GM12878 (cell line): ENCODE results near the gene PPP2R5B. TPM values are rescaled to one million over a fixed set of nuclear protein-coding genes. Genes with fewer than 3 reads are reported as not detected.

Experiments
- ATAC-seq: fragments of 200-7000 bp; cut with Tn5 transposase; 3 replicates; pipeline ENCODE4 v1.9.1; 2020; ENCODE audit warnings: mild to moderate bottlenecking, moderate library complexity
- BruUV-seq: library from RNA; stranded (reverse); fragments of 400-500 nt; replicated peaks from 2 replicates; lab custom pipeline; 2021; lab: Mats Ljungman, UMichigan
- CTCF ChIA-PET: fragments of 300-600 bp; sonication (Branson Sonifier 250); formaldehyde crosslinking; extraction: SDS; loops from one replicate; lab custom pipeline; 2021; ENCODE audit warnings: inconsistent platforms; lab: Yijun Ruan, JAX
- POLR2A ChIA-PET: fragments of 350-600 bp; formaldehyde crosslinking; extraction: SDS; loops from one replicate; lab custom pipeline; 2021; ENCODE audit warnings: inconsistent platforms; lab: Charles Lee
- RAD21 ChIA-PET: fragments of 300-600 bp; sonication (Branson Sonifier 250); formaldehyde crosslinking; loops from one replicate; lab custom pipeline; 2023; ENCODE audit warnings: antibody characterized with exemption; ENCODE audit not compliant: unreplicated experiment; lab: Charles Lee
- SMC1A ChIA-PET: fragments of 300-600 bp; sonication (Branson Sonifier 250); formaldehyde crosslinking; loops from one replicate; lab custom pipeline; 2023; ENCODE audit not compliant: unreplicated experiment, uncharacterized antibody; lab: Charles Lee
- DNase-seq: peaks from one replicate; pipeline ENCODE4 v3.0.0-alpha.2; 2011; ENCODE audit warnings: low read depth, low spot score
- FAIRE-seq: peaks from 3 replicates; lab custom pipeline; 2011; peaks lifted over from hg19 to GRCh38; lab: Jason Lieb, UNC
- H2AFZ ChIP-seq: 2 replicates; pipeline ENCODE4 v1.6.0; 2011; ENCODE audit warnings: low read depth, low read length, control low read depth; ENCODE audit not compliant: control insufficient read depth
- H3K27ac ChIP-seq: 2 replicates; pipeline ENCODE4 v1.5.1; 2011; ENCODE audit warnings: control low read depth; ENCODE audit not compliant: control insufficient read depth, insufficient read depth
- H3K27me3 ChIP-seq, 2 experiments: replicated peaks in 1 of 2; 2 replicates each; pipeline versions ENCODE4 v1.6.0 to v1.6.1; 2011; ENCODE audit warnings: low read length in 1 of 2; ENCODE audit not compliant: control insufficient read depth in 2 of 2, insufficient read depth in 2 of 2
- H3K36me3 ChIP-seq, 2 experiments: 2 replicates each; pipeline ENCODE4 v1.5.1; 2011; ENCODE audit warnings: low read length in 1 of 2; ENCODE audit not compliant: control insufficient read depth in 2 of 2, insufficient read depth in 2 of 2
- H3K4me1 ChIP-seq: 2 replicates; pipeline ENCODE4 v1.6.1; 2011; ENCODE audit warnings: mild to moderate bottlenecking, low read length, moderate library complexity, mixed read lengths; ENCODE audit not compliant: control insufficient read depth, insufficient read depth
- H3K4me2 ChIP-seq: 2 replicates; pipeline ENCODE4 v1.6.0; 2011; ENCODE audit warnings: control low read depth; ENCODE audit not compliant: control insufficient read depth, insufficient read depth
- H3K4me3 ChIP-seq: fragments of 200-600 bp; sonication (generic); 2 replicates; pipeline ENCODE4 v1.5.1; 2016
- H3K79me2 ChIP-seq: 2 replicates; pipeline ENCODE4 v1.6.0; 2011; ENCODE audit warnings: low read length; ENCODE audit not compliant: control insufficient read depth, insufficient read depth
- H3K9ac ChIP-seq: 2 replicates; pipeline ENCODE4 v1.8.0; 2011; ENCODE audit warnings: low read length, control low read depth, mixed read lengths; ENCODE audit not compliant: control insufficient read depth, insufficient read depth
- H3K9me3 ChIP-seq: replicated peaks from 3 replicates; pipeline ENCODE4 v1.5.1; 2011; ENCODE audit warnings: mild to moderate bottlenecking, low read length; ENCODE audit not compliant: control insufficient read depth, insufficient read depth
- H4K20me1 ChIP-seq: 2 replicates; pipeline ENCODE4 v1.6.0; 2011; ENCODE audit not compliant: control insufficient read depth, insufficient read depth
- BACH1 ChIP-seq: fragments of 450-650 bp; IDR thresholded peaks from 2 replicates; pipeline ENCODE4 v1.6.1; 2017; ENCODE audit warnings: mild to moderate bottlenecking, borderline replicate concordance
- CHD2 ChIP-seq: IDR thresholded peaks from 2 replicates; pipeline ENCODE4 v1.6.1; 2011; ENCODE audit warnings: low read depth, low read length, improper control_type of control experiment, borderline replicate concordance
- CHD4 ChIP-seq: fragments of 200-600 bp; sonication (generic); IDR thresholded peaks from 2 replicates; pipeline ENCODE4 v1.6.1; 2016; ENCODE audit warnings: mild to moderate bottlenecking
- ETV6 ChIP-seq, 2 experiments: fragments of 450-650 bp in 1 of 2; IDR thresholded peaks in 1 of 2; conservative IDR thresholded peaks in 1 of 2; 2 replicates each; pipeline ENCODE4 v1.6.1; 2014; ENCODE audit warnings: antibody characterized with exemption in 1 of 2, borderline replicate concordance in 1 of 2, low read depth in 1 of 2, mild to moderate bottlenecking in 1 of 2, moderate library complexity in 1 of 2
- JUNB ChIP-seq: IDR thresholded peaks from 2 replicates; pipeline ENCODE4 v1.6.1; 2016; ENCODE audit warnings: antibody characterized with exemption, mild to moderate bottlenecking
- MEF2A ChIP-seq: IDR thresholded peaks from 2 replicates; pipeline ENCODE4 v1.6.1; 2011; ENCODE audit warnings: low read depth, mild to moderate bottlenecking, low read length, moderate library complexity; ENCODE audit not compliant: insufficient read depth
- MTA2 ChIP-seq: fragments of 450-650 bp; IDR thresholded peaks from 2 replicates; pipeline ENCODE4 v1.6.1; 2016; ENCODE audit warnings: low read depth, mild to moderate bottlenecking, moderate library complexity
- PAX5 ChIP-seq: IDR thresholded peaks from 2 replicates; pipeline ENCODE4 v1.6.1; 2011; ENCODE audit warnings: low read depth, low read length, borderline replicate concordance
- PKNOX1 ChIP-seq: fragments of 450-650 bp; IDR thresholded peaks from 2 replicates; pipeline ENCODE4 v1.6.1; 2016; ENCODE audit warnings: mild to moderate bottlenecking
- RBBP5 ChIP-seq: fragments of 200-600 bp; sonication (generic); conservative IDR thresholded peaks from 2 replicates; pipeline ENCODE4 v1.6.1; 2016
- RFX5 ChIP-seq: IDR thresholded peaks from 2 replicates; pipeline ENCODE4 v1.6.1; 2011; ENCODE audit warnings: low read depth, low read length, improper control_type of control experiment
- RUNX3 ChIP-seq: IDR thresholded peaks from 2 replicates; pipeline ENCODE4 v1.6.1; 2012; ENCODE audit warnings: low read length, inconsistent platforms
- SKIL ChIP-seq: fragments of 450-650 bp; IDR thresholded peaks from 2 replicates; pipeline ENCODE4 v1.6.1; 2017; ENCODE audit warnings: mild to moderate bottlenecking, low read depth, inconsistent platforms; ENCODE audit not compliant: poor library complexity, severe bottlenecking
- TAF1 ChIP-seq: IDR thresholded peaks from 2 replicates; pipeline ENCODE4 v1.6.1; 2011; ENCODE audit warnings: mild to moderate bottlenecking, low read depth, low read length, borderline replicate concordance
- USF1 ChIP-seq: IDR thresholded peaks from 2 replicates; pipeline ENCODE4 v1.6.1; 2011; ENCODE audit warnings: borderline replicate concordance, low read depth, mild to moderate bottlenecking, moderate library complexity, mixed read lengths, low read length; ENCODE audit not compliant: insufficient read depth; ENCODE audit errors: extremely low read length
- YBX1 ChIP-seq: fragments of 450-650 bp; IDR thresholded peaks from 2 replicates; pipeline ENCODE4 v1.6.1; 2016; ENCODE audit warnings: antibody characterized with exemption
- ZNF24 ChIP-seq: fragments of 450-650 bp; IDR thresholded peaks from 2 replicates; pipeline ENCODE4 v1.6.1; 2017; ENCODE audit warnings: antibody characterized with exemption, mild to moderate bottlenecking
- WGBS: methylation state at CpG from one replicate; pipeline ENCODE4 v1.1.6; 2016; ENCODE audit warnings: low lambda C conversion rate; ENCODE audit not compliant: insufficient replicate concordance, insufficient coverage; ENCODE audit errors: missing lambda C conversion rate; 5-methylcytosine and 5-hydroxymethylcytosine counted together
- in situ Hi-C: fragments of 300-500 bp; cut with MboI; formaldehyde crosslinking; loops from 9 replicates; pipeline ENCODE4 v1.14.3; 2018; ENCODE audit warnings: mixed read lengths
- intact Hi-C: fragments of 100-400 bp; cut with micrococcal nuclease; formaldehyde crosslinking; loops from one replicate; pipeline ENCODE4 v1.14.2; 2022; ENCODE audit not compliant: unreplicated experiment
- polyA plus RNA-seq, 11 experiments: library from polyadenylated mRNA; depleted of rRNA in 4 of 11; unstranded in 6 of 11; stranded (reverse) in 5 of 11; fragments of >200 nt; fragmentation: Nextera tagmentation in 4 of 11; fragmentation: Illumina TruSeq in 1 of 11; extraction: Ambion mirVana in 4 of 11; extraction: Trizol in 1 of 11; gene quantifications; 1 replicate in 1 of 11; 2 replicates in 10 of 11; pipeline versions ENCODE4 v1.2.1 to v1.2.3, GENCODE V29; 2011 to 2016; ENCODE audit warnings: inconsistent platforms in 2 of 11, missing spikeins in 2 of 11, low read depth in 1 of 11
- total RNA-seq, 4 experiments: library from RNA; depleted of rRNA in 3 of 4; stranded (reverse); fragments of >200 nt in 3 of 4; fragmentation: Illumina TruSeq in 1 of 4; extraction: Trizol in 1 of 4; gene quantifications; 2 replicates each; pipeline versions ENCODE4 v1.2.1 to v1.2.3, GENCODE V29; 2013 to 2021

PPP2R5B gene
- total and polyA plus RNA-seq, 10 of the 15 experiments (the other 5 are each of a cell fraction or from before 2014, with no cell fraction given) = 0.08 to 6.7 (median 2.0) TPM

DNA sequence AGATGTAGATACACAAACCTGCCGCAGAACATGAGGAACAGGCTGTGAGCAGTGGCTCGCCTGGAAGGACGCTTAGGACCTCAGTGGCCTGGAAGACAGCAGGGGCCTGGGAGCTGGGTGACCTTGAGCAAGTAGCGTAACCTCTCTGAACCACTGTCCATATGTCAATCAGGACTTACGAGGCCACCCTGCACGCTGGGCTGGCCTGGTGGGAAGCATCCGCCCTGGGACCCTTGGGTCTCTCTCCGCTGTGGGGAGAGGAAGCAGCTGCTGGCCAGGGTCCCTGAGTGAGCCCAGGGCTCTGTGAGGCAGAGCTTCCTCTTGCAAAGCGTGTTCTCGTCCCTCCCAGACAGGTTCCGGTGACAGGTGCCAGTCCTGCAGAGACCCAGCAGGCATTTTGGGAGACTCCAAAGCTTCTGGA, 32.1 kb upstream of the PPP2R5B start (continued):
- TF ChIP-seq PKNOX1 (no peak), CHD4 (no peak), SKIL (no peak), RFX5 (no peak), CHD2 (no peak), RBBP5 (no peak)

DNA sequence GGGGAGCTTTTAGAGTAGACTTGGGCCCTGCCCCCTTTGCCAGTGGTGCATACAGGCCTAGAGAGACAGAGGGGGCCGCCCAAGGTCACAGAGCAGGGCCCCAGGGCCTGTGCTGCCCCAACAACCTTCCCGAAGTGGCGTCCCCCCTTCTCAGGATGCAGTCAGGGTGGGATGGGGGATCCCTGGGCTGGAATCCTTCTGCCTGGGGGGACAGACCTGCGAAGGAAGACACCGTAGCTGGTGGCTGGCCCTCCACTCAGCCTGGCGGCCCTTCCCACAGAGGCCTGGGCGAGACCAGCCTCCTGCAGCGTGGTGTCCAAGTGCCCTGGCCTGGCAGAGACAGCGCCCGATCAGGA, 31.7 kb upstream of the PPP2R5B start:
- H3K4me1 ChIP-seq = peaks cover 7% of the 10 kb centered on the region
- FAIRE-seq = no peak
- ATAC-seq = no peak
- RAD21 ChIA-PET = interaction anchor here (1.2 to 5.7 kb wide), 3 partner anchors 11 to 45 kb away, joined by 3 to 101 read pairs (median 3); no protein-coding TSS in a partner anchor
- SMC1A ChIA-PET = interaction anchor here (0.6 to 7.2 kb wide), 4 partner anchors 28 to 618 kb away, joined by 3 to 138 read pairs (median 8); no protein-coding TSS in a partner anchor
- in situ Hi-C loops = loop anchor here (5.0 kb wide), 1 partner anchor 46 kb away; no protein-coding TSS in a partner anchor
- DNase-seq = no peak
- H3K27ac ChIP-seq = no peak overlapping the region
- POLR2A ChIA-PET = interaction anchor here (0.8 to 1.7 kb wide), 5 partner anchors 19 to 47 kb away, joined by 3 to 5 read pairs (median 3); no protein-coding TSS in a partner anchor
- H2AFZ ChIP-seq = no peak overlapping the region
- intact Hi-C loops = no loop called here
- no peak overlapping the region for H3K4me2 ChIP-seq
- H3K9me3 ChIP-seq = no peaks in the 10 kb centered on the region
- 79% methylated on average over 10 of the region's 10 CpGs for WGBS
- H3K9ac ChIP-seq = no peak overlapping the region
- TF ChIP-seq TAF1 = no peak
- no peak for TF ChIP-seq BACH1
- no peak for TF ChIP-seq MTA2
- TF ChIP-seq YBX1 = no peak
- no peak for TF ChIP-seq JUNB
- TF ChIP-seq ETV6 (conservative IDR thresholded peaks at IDR 0.05 in 1 of 2, IDR thresholded peaks at IDR 0.05 in 1 of 2; ENCODE audit: borderline replicate concordance in 1 of 2, low read depth in 1 of 2) = no peak
- TF ChIP-seq PAX5 = no peak
- no peak for TF ChIP-seq USF1
- TF ChIP-seq MEF2A = no peak
- no peak for TF ChIP-seq RUNX3
- TF ChIP-seq RBBP5 = no peak
- no peak for TF ChIP-seq ZNF24
- no peaks in the 10 kb centered on the region for H3K36me3 ChIP-seq
- H3K27me3 ChIP-seq = no peaks in the 10 kb centered on the region
- H4K20me1 ChIP-seq = no peaks in the 10 kb centered on the region
- no peaks in the 10 kb centered on the region for H3K79me2 ChIP-seq
- no peak overlapping the region for H3K4me3 ChIP-seq
- CTCF ChIA-PET = interaction anchor here (0.5 to 30.0 kb wide), 6 partner anchors 8 to 121 kb away, joined by 3 to 1208 read pairs (median 13); partner anchors contain the start of genes ARL2, CDC42BPG and EHD1
- BruUV-seq = no TSS peak
